ENCODE measurements around the gene RP9. TPM values are rescaled to one million over a fixed set of nuclear protein-coding genes. Genes with fewer than 3 reads are reported as not detected.

The RP9 gene
- total RNA-seq, 1 donor from 2014 or later, result 10.3 TPM

GRCh38 chr7:33118383-33118782, 9.2 kb upstream of the RP9 start:
- no peak overlapping the region for H3K4me3 ChIP-seq
- intact Hi-C loops (cut with DNase I), result no loop called here
- H3K4me1 ChIP-seq, result no peaks in the 10 kb centered on the region
- H3K36me3 ChIP-seq, result no peaks in the 10 kb centered on the region
- TF ChIP-seq POLR2A (IDR thresholded peaks at IDR 0.05), result no peak
- no peak for TF ChIP-seq POLR2AphosphoS5 (IDR thresholded peaks at IDR 0.05; ENCODE audit: insufficient read depth in 1 of 2, low read depth in 1 of 2)
- no peak for TF ChIP-seq CTCF (IDR thresholded peaks at IDR 0.05)
- no peaks in the 10 kb centered on the region for H3K9me3 ChIP-seq
- H3K27me3 ChIP-seq, result no peaks in the 10 kb centered on the region
- no peak for DNase-seq (ENCODE audit: extremely low spot score in 2 of 2)
- H3K27ac ChIP-seq, result no peak overlapping the region

- peaks cover 4% of the 10 kb centered on the region for H3K4me1 ChIP-seq
- no peaks in the 10 kb centered on the region for H3K9me3 ChIP-seq
- no peak overlapping the region for H3K27ac ChIP-seq
- no peaks in the 10 kb centered on the region for H3K27me3 ChIP-seq
- no peaks in the 10 kb centered on the region for H3K36me3 ChIP-seq
- intact Hi-C loops (cut with DNase I), result no loop called here
- H3K4me3 ChIP-seq, result no peak overlapping the region
- TF ChIP-seq CTCF (IDR thresholded peaks at IDR 0.05), result no peak
- TF ChIP-seq POLR2AphosphoS5 (IDR thresholded peaks at IDR 0.05; ENCODE audit: insufficient read depth in 1 of 2, low read depth in 1 of 2), result no peak
- TF ChIP-seq POLR2A (IDR thresholded peaks at IDR 0.05), result no peak
- no peak for DNase-seq (ENCODE audit: extremely low spot score in 2 of 2)
These were observed 5.8 kb upstream of the RP9 start for GRCh38 chr7:33114976-33115375.

GRCh38 chr7:33111614-33112013, 2.4 kb upstream of the RP9 start:
- Histone ChIP-seq H3K27ac (no peak overlapping the region), H3K27me3 (no peaks in the 10 kb centered on the region), H3K4me1 (peaks cover 29% of the 10 kb centered on the region), H3K9me3 (no peaks in the 10 kb centered on the region), H3K36me3 (no peaks in the 10 kb centered on the region), H3K4me3 (no peak overlapping the region)
- intact Hi-C loops (cut with DNase I), result no loop called here
- no peak for TF ChIP-seq CTCF (IDR thresholded peaks at IDR 0.05)
- TF ChIP-seq POLR2A (IDR thresholded peaks at IDR 0.05), result no peak
- no peak for TF ChIP-seq POLR2AphosphoS5 (IDR thresholded peaks at IDR 0.05; ENCODE audit: insufficient read depth in 1 of 2, low read depth in 1 of 2)
- no peak for DNase-seq (ENCODE audit: extremely low spot score in 2 of 2)

GRCh38 chr7:33109758-33110238, 594 bp upstream of the RP9 start:
- TF ChIP-seq CTCF (IDR thresholded peaks at IDR 0.05), result no peak
- TF ChIP-seq POLR2A (IDR thresholded peaks at IDR 0.05), result no peak
- TF ChIP-seq POLR2AphosphoS5 (IDR thresholded peaks at IDR 0.05; ENCODE audit: insufficient read depth in 1 of 2, low read depth in 1 of 2), result no peak
- H3K4me1 ChIP-seq, result peaks cover 45% of the 10 kb centered on the region
- H3K4me3 ChIP-seq, result peak overlapping the region; percentile 94 to 99
- intact Hi-C loops (cut with DNase I), result no loop called here
- H3K9me3 ChIP-seq, result no peaks in the 10 kb centered on the region
- no peaks in the 10 kb centered on the region for H3K36me3 ChIP-seq
- no peaks in the 10 kb centered on the region for H3K27me3 ChIP-seq
- DNase-seq (ENCODE audit: extremely low spot score in 2 of 2), result no peak
- H3K27ac ChIP-seq, result peak overlapping the region; percentile 82

GRCh38 chr7:33108554-33109004, 625 bp downstream of the RP9 start:
- intact Hi-C loops (cut with DNase I), result no loop called here

More at GRCh38 chr7:33108554-33109004, 625 bp downstream of the RP9 start:
- no peaks in the 10 kb centered on the region for H3K27me3 ChIP-seq
- TF ChIP-seq POLR2AphosphoS5 (IDR thresholded peaks at IDR 0.05; ENCODE audit: insufficient read depth in 1 of 2, low read depth in 1 of 2) (no peak), CTCF (IDR thresholded peaks at IDR 0.05) (no peak), POLR2A (IDR thresholded peaks at IDR 0.05) (no peak)
- peaks cover 48% of the 10 kb centered on the region for H3K4me1 ChIP-seq
- no peak for DNase-seq (ENCODE audit: extremely low spot score in 2 of 2)
- H3K4me3 ChIP-seq, result peak overlapping the region; percentile 94 to 99
- peaks cover 0 to under 1% of the 10 kb centered on the region in 2 donors for H3K36me3 ChIP-seq
- peak overlapping the region; percentile 82 for H3K27ac ChIP-seq
- no peaks in the 10 kb centered on the region for H3K9me3 ChIP-seq
